Mucosa of descending colon (tissue), 3 donors: ENCODE results near the gene CD2BP2. TPM values are rescaled to one million over a fixed set of nuclear protein-coding genes. Genes with fewer than 3 reads are reported as not detected.

Experiments used
- ATAC-seq: fragments of 200-7000 bp; cut with Tn5 transposase; one replicate; pipeline ENCODE4 v1.9.1; 2020; ENCODE audit warnings: mild to moderate bottlenecking, moderate library complexity
- DNase-seq, 3 donors: peaks; one replicate each; pipeline ENCODE4 v3.0.0-alpha.2; 2020
- H3K36me3 ChIP-seq: fragments of 200-600 bp; one replicate; pipeline ENCODE4 v1.8.0; 2021; ENCODE audit warnings: low read depth, mild to moderate bottlenecking
- H3K4me1 ChIP-seq: fragments of 200-600 bp; one replicate; pipeline ENCODE4 v1.8.0; 2021; ENCODE audit warnings: low read depth, mild to moderate bottlenecking
- H3K4me3 ChIP-seq: fragments of 200-600 bp; one replicate; pipeline ENCODE4 v1.8.0; 2021; ENCODE audit warnings: mild to moderate bottlenecking
- H3K9me3 ChIP-seq: fragments of 200-600 bp; one replicate; pipeline ENCODE4 v1.8.0; 2021; ENCODE audit warnings: mild to moderate bottlenecking
- intact Hi-C, 2 donors: fragments of 100-400 bp; cut with DNase I in 1 of 2; cut with micrococcal nuclease in 1 of 2; formaldehyde crosslinking; loops; one replicate each; pipeline versions ENCODE4 v1.11.0 to v1.11.1; 2022; cut with DNase I, micrococcal nuclease
- total RNA-seq, 3 donors: library from RNA; stranded (reverse); fragmentation: NEBNext Ultra II Directional in 2 of 3; extraction: Animal tissue kit (Norgen Biotek cat#: 25700) in 2 of 3; gene quantifications; one replicate each; pipeline versions ENCODE4 v1.2.1 to v1.2.4, GENCODE V29; 2021 to 2023
- TF ChIP-seq, protein P1 (sequence below): fragments of 200-600 bp; IDR thresholded peaks from one replicate; pipeline ENCODE4 v1.8.0; 2022; ENCODE audit warnings: antibody characterized with exemption, mild to moderate bottlenecking
- donor health status: DM: no; HTN: no; CAD: no; lungs with moderate emphysema.
- donor health status: DM: no; HTN: no; CAD: no.
- donor health status: DM: no; HTN: yes; CAD: no.

Gene CD2BP2
- total RNA-seq, 3 donors from 2014 or later = 53.4 to 57.9 (median 53.5) TPM

DNA sequence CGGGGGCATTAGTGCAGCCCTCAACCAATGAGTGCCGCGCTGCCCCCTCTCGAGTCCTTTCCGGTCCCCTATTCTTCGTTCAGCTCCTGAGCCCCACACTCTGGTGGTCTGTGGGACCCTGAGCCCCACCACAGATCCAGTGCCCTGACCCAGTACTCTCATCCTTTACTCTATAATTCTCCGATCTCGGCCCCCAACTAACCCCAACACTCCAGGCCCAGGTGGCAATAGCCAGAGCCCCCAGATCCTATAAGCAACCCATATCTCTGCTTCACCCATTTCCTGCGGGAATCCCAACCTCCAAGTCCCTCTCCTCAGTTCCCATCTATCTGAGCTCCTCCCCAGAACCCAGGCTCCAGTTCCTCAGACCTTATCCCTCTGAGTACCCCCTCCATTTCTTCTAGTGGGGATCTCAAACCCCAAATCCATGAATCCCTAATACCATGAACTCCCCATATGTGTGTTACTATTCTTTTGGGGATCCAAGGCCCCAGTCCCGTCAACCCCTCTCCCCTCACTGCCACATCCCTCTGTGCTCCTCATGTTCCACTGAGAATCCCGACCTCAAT is 16.2 kb upstream of the CD2BP2 start:
- TF ChIP-seq, protein P1, sequence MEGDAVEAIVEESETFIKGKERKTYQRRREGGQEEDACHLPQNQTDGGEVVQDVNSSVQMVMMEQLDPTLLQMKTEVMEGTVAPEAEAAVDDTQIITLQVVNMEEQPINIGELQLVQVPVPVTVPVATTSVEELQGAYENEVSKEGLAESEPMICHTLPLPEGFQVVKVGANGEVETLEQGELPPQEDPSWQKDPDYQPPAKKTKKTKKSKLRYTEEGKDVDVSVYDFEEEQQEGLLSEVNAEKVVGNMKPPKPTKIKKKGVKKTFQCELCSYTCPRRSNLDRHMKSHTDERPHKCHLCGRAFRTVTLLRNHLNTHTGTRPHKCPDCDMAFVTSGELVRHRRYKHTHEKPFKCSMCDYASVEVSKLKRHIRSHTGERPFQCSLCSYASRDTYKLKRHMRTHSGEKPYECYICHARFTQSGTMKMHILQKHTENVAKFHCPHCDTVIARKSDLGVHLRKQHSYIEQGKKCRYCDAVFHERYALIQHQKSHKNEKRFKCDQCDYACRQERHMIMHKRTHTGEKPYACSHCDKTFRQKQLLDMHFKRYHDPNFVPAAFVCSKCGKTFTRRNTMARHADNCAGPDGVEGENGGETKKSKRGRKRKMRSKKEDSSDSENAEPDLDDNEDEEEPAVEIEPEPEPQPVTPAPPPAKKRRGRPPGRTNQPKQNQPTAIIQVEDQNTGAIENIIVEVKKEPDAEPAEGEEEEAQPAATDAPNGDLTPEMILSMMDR = no peak
- intact Hi-C loops = no loop called here
- Histone ChIP-seq H3K4me1 (peaks cover 16% of the 10 kb centered on the region), H3K4me3 (peak overlapping the region; percentile 75), H3K9me3 (no peaks in the 10 kb centered on the region), H3K36me3 (peaks cover 4% of the 10 kb centered on the region)
- ATAC-seq (no peak), DNase-seq (no peak)

DNA sequence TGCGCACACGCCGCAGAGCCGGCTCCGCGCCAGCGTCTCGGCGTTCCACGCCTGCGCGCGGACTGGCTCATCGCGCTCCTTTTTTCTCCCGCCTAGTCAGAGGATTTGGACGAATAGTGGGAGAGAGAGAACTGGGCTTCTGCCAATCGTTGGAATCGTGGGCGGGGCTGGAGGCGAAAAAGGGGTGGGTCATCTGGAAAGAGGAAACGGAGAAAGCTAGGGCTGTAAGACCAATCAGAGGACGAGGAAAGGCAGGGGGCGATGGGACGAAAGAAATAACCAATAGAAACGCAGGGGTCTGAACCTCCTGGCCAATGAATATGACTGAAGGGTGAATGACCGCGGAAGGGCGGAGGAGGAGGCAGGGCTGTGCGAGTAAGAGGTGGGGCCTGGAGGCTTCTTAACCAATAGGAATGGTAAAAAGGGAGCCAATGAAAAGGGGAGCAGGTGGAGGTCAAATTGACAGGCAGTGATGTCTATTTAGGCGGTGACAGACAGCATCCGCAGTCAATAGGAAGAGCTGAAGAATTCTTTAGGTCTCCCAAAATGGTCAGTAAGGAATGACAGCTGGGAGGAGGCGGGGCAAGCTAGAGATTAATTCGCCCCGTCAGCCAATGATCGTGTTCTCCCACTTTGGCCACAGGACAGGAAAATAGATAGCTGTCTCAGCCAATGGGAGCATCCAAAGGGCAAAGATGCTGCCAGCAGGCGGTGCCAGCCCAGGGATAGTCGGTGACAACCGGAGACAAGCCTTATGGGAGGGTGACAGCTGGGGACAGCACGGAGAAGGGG is 15.5 kb upstream of the CD2BP2 start, which contains the start of gene TBC1D10B:
Gene TBC1D10B, minus strand, starts transcription at position 39 of the 792 bp plus-strand sequence. CDS start 311 bp downstream, outside the sequence.
- no peaks in the 10 kb centered on the region for H3K9me3 ChIP-seq
- TF ChIP-seq, protein P1 = no peak
- DNase-seq (peak; percentile 99 to 100 (median 99)), ATAC-seq (peak; percentile 87)
- intact Hi-C loops = no loop called here
- peaks cover 16% of the 10 kb centered on the region for H3K4me1 ChIP-seq
- H3K4me3 ChIP-seq = peak within 1 kb of the TSS; percentile 75
- peaks cover 4% of the 10 kb centered on the region for H3K36me3 ChIP-seq

DNA sequence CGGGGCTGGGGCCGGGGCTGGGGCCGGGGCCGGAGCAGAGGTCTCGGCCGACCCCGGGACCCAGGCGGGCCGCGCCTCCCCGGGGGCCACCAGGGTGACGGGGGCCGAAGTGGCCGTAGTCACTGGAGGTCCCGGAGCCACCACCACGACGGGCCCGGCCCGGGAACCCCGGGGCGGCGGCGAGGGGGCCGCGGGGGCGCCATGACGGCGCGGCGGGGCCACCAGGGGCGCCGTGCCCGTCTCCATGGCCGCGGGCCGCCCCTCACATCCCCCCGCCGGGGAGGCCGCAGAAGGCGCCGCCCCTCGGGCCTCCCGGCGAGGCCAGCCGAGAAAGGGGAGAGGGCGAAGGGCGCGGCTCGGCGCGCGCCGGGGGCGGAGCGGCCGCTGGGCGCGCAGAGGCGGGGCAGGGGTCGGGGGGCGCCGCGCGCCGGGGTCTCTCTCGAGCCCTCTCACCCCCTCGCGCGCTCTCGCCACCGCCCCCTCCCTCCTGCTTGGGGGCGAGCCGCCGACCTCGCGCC is 14.9 kb upstream of the CD2BP2 start:
- no peak for ATAC-seq
- H3K4me3 ChIP-seq = peak overlapping the region; percentile 75
- peaks cover 4% of the 10 kb centered on the region for H3K36me3 ChIP-seq
- intact Hi-C loops = no loop called here
- TF ChIP-seq, protein P1 = peak; percentile 3
- H3K4me1 ChIP-seq = peaks cover 16% of the 10 kb centered on the region
- DNase-seq = no peak
- H3K9me3 ChIP-seq = no peaks in the 10 kb centered on the region

DNA sequence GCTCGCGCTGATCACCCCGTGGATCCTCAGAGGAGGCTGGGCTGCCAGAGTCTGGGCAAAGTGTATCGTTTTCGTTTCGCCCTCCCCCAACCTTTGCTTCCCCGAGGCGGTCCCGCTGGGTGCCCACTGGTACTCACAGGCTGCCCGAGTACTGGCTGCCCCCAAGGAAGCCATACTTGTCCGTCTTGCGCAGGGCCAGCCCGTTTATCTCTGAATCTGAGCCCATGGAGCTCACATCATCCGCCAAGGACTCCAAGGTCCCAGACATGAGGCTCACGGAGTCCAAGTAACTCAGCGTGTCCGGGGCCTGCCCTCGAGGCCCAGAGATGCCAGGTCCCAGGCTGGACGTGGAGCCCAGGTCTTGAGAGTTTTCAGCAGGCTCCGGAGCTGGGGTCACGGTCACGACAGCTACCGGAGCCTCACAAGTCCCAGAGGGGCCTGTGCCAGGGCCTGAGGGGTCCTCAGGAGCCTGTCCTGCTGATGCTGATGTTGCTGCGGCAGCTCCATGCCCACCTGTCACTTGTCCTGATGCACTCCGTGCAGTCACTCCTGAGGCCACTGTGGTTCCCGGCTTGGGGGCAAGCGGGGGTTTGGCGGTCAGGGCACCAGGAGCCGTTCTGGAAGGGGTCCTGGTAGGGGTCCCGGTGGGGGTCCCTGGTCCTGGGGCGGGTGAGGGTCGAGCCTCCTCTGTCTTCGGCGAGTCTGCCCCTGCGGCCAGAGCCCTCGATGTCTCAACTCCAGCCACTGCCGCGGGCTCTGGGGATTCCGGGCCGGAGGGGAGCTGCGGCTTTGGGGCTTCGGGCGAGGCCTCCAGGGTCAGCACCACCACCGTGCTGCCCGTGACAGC is 14.2 kb upstream of the CD2BP2 start:
- peaks cover 16% of the 10 kb centered on the region for H3K4me1 ChIP-seq
- TF ChIP-seq, protein P1 = no peak
- H3K36me3 ChIP-seq = peaks cover 4% of the 10 kb centered on the region
- intact Hi-C loops = no loop called here
- peak in 2 of 3 donors; percentile 61 to 73 for DNase-seq
- no peaks in the 10 kb centered on the region for H3K9me3 ChIP-seq
- ATAC-seq = no peak
- H3K4me3 ChIP-seq = peak overlapping the region; percentile 75

DNA sequence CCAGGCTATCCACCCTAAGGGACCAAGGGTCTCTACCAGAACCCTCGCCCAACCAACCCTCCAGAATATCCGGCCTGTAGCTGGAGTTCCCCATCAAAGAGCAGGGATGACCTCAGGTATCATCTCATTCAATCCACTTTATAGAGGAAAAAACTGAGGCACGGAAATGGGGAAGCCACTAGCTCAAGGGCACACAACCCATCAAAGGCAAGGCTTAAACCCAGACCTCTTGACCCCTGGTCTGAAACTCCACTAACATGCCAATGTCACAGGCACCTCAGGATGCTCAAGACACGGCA is 13.6 kb upstream of the CD2BP2 start:
- Histone ChIP-seq H3K4me1 (peaks cover 16% of the 10 kb centered on the region), H3K4me3 (peak overlapping the region; percentile 75), H3K9me3 (no peaks in the 10 kb centered on the region), H3K36me3 (peaks cover 4% of the 10 kb centered on the region)
- TF ChIP-seq, protein P1 = no peak
- intact Hi-C loops = no loop called here
- DNase-seq = no peak
- ATAC-seq = no peak
